Hepatocyte (in vitro differentiated cells): ENCODE data around the gene ERGIC1. TPM values are rescaled to one million over a fixed set of nuclear protein-coding genes. Genes with fewer than 3 reads are reported as not detected.

Experiments used
- DNase-seq: peaks from one replicate; pipeline ENCODE4 v3.0.0-alpha.2; 2016; ENCODE audit warnings: low spot score
- H2AFZ ChIP-seq: fragments of 200-600 bp; sonication (generic); 2 replicates; pipeline ENCODE4 v1.6.0; 2016; ENCODE audit warnings: antibody characterized with exemption, mild to moderate bottlenecking
- H3K27ac ChIP-seq: fragments of 200-600 bp; sonication (generic); 2 replicates; pipeline ENCODE4 v1.5.1; 2016; ENCODE audit warnings: mild to moderate bottlenecking
- H3K27me3 ChIP-seq: fragments of 200-600 bp; sonication (generic); 2 replicates; pipeline ENCODE4 v1.6.1; 2016
- H3K36me3 ChIP-seq: fragments of 200-600 bp; sonication (generic); replicated peaks from 2 replicates; pipeline ENCODE4 v1.5.1; 2016; ENCODE audit warnings: low read depth; ENCODE audit not compliant: insufficient read depth
- H3K4me1 ChIP-seq: fragments of 200-600 bp; sonication (generic); 2 replicates; pipeline ENCODE4 v1.5.1; 2016; ENCODE audit warnings: mild to moderate bottlenecking, moderate library complexity; ENCODE audit not compliant: insufficient read depth
- H3K4me2 ChIP-seq: fragments of 200-600 bp; sonication (generic); 2 replicates; pipeline ENCODE4 v1.6.0; 2016
- H3K4me3 ChIP-seq: fragments of 200-600 bp; sonication (generic); 2 replicates; pipeline ENCODE4 v1.5.1; 2016; ENCODE audit warnings: mild to moderate bottlenecking
- H3K79me2 ChIP-seq: fragments of 200-600 bp; sonication (generic); 2 replicates; pipeline ENCODE4 v1.6.0; 2017; ENCODE audit warnings: mild to moderate bottlenecking
- H3K9me2 ChIP-seq: fragments of 200-600 bp; sonication (generic); replicated peaks from 2 replicates; pipeline ENCODE4 v1.6.0; 2017; ENCODE audit warnings: mild to moderate bottlenecking; ENCODE audit not compliant: insufficient read depth
- H3K9me3 ChIP-seq: fragments of 200-600 bp; sonication (generic); 2 replicates; pipeline ENCODE4 v1.5.1; 2016; ENCODE audit warnings: low read depth, mild to moderate bottlenecking
- H4K20me1 ChIP-seq: fragments of 200-600 bp; sonication (generic); 2 replicates; pipeline ENCODE4 v1.6.0; 2016; ENCODE audit warnings: mild to moderate bottlenecking; ENCODE audit not compliant: insufficient read depth, poor library complexity, severe bottlenecking
- EZH2 ChIP-seq: fragments of 200-600 bp; sonication (generic); IDR thresholded peaks from 2 replicates; pipeline ENCODE4 v1.6.1; 2016; ENCODE audit warnings: antibody characterized with exemption, mild to moderate bottlenecking, borderline replicate concordance
- EZH2phosphoT487 ChIP-seq: fragments of 200-600 bp; sonication (generic); IDR thresholded peaks from one replicate; pipeline ENCODE4 v1.6.1; 2018; ENCODE audit warnings: antibody characterized with exemption, mild to moderate bottlenecking, low read depth, moderate library complexity; ENCODE audit not compliant: unreplicated experiment, severe bottlenecking
- WGBS: methylation state at CpG from one replicate; pipeline ENCODE4 v1.1.6; 2016; ENCODE audit warnings: low lambda C conversion rate; ENCODE audit errors: missing lambda C conversion rate; 5-methylcytosine and 5-hydroxymethylcytosine counted together
- polyA plus RNA-seq: library from polyadenylated mRNA; unstranded; fragments of >200 nt; fragmentation: Nextera tagmentation; extraction: Ambion mirVana; gene quantifications from 2 replicates; pipeline ENCODE4 v1.2.1, GENCODE V29; 2016
- total RNA-seq: library from RNA; depleted of rRNA; stranded (reverse); fragments of >200 nt; gene quantifications from 2 replicates; pipeline ENCODE4 v1.2.3, GENCODE V29; 2014
- TF ChIP-seq, protein P1 (sequence below): fragments of 200-600 bp; sonication (generic); IDR thresholded peaks from 2 replicates; pipeline ENCODE4 v1.5.1; 2016; ENCODE audit warnings: antibody characterized with exemption, mild to moderate bottlenecking; ENCODE audit not compliant: poor library complexity

The ERGIC1 gene
- total and polyA plus RNA-seq, 2 experiments from 2014 or later: 39.1 to 107 TPM

GRCh38 chr5:172905346-172906140 is 71.5 kb downstream of the ERGIC1 start:
- no peaks in the 10 kb centered on the region for H4K20me1 ChIP-seq
- no peaks in the 10 kb centered on the region for H3K36me3 ChIP-seq
- H3K27ac ChIP-seq: peak overlapping the region; percentile 99
- WGBS: 79% methylated on average over 26 of the region's 26 CpGs
- TF ChIP-seq EZH2 (no peak), EZH2phosphoT487 (no peak)
- TF ChIP-seq, protein P1, sequence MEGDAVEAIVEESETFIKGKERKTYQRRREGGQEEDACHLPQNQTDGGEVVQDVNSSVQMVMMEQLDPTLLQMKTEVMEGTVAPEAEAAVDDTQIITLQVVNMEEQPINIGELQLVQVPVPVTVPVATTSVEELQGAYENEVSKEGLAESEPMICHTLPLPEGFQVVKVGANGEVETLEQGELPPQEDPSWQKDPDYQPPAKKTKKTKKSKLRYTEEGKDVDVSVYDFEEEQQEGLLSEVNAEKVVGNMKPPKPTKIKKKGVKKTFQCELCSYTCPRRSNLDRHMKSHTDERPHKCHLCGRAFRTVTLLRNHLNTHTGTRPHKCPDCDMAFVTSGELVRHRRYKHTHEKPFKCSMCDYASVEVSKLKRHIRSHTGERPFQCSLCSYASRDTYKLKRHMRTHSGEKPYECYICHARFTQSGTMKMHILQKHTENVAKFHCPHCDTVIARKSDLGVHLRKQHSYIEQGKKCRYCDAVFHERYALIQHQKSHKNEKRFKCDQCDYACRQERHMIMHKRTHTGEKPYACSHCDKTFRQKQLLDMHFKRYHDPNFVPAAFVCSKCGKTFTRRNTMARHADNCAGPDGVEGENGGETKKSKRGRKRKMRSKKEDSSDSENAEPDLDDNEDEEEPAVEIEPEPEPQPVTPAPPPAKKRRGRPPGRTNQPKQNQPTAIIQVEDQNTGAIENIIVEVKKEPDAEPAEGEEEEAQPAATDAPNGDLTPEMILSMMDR: no peak
- peaks cover 49% of the 10 kb centered on the region for H3K4me1 ChIP-seq
- no peaks in the 10 kb centered on the region for H3K27me3 ChIP-seq
- H2AFZ ChIP-seq: no peak overlapping the region
- H3K4me2 ChIP-seq: no peak overlapping the region
- no peaks in the 10 kb centered on the region for H3K79me2 ChIP-seq
- no peaks in the 10 kb centered on the region for H3K9me3 ChIP-seq
- no peak overlapping the region for H3K4me3 ChIP-seq
- H3K9me2 ChIP-seq: no peaks in the 10 kb centered on the region
- DNase-seq: no peak

DNA sequence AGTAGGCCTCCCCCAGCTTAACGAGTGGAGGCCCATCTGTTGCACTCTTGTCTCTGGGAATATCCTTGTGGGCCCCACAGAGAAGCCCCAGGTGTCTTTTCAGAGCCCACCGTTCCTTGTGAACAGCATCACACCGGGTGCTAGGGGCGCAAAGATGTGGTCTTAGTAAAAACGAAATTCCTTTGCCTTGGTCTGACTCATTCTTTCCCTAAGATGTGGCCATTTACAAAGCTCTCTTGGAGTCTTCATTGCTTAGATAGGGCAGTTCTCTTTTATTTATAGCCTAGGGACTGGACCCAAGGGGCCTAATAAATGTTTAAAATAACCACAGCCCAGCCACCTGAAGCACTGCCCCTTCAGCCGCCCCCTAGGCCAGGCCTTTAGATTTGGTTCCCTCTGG is 72.4 kb downstream of the ERGIC1 start:
- Histone ChIP-seq H3K4me1 (peaks cover 40% of the 10 kb centered on the region), H3K4me3 (no peak overlapping the region), H3K9me3 (no peaks in the 10 kb centered on the region), H4K20me1 (no peaks in the 10 kb centered on the region), H3K4me2 (no peak overlapping the region), H3K27ac (peak overlapping the region; percentile 99), H3K36me3 (no peaks in the 10 kb centered on the region), H3K27me3 (no peaks in the 10 kb centered on the region), H3K79me2 (no peaks in the 10 kb centered on the region), H2AFZ (no peak overlapping the region), H3K9me2 (no peaks in the 10 kb centered on the region)
- WGBS: 83% methylated on average over 6 of the region's 6 CpGs
- TF ChIP-seq, protein P1: no peak
- TF ChIP-seq EZH2: no peak
- no peak for TF ChIP-seq EZH2phosphoT487
- no peak for DNase-seq

- WGBS: 85% methylated on average over 9 of the region's 10 CpGs
- no peaks in the 10 kb centered on the region for H3K9me3 ChIP-seq
- H3K4me2 ChIP-seq: no peak overlapping the region
- H3K4me1 ChIP-seq: peaks cover 36% of the 10 kb centered on the region
- H2AFZ ChIP-seq: no peak overlapping the region
- H3K27ac ChIP-seq: peak overlapping the region; percentile 99
- H3K36me3 ChIP-seq: no peaks in the 10 kb centered on the region
- DNase-seq: no peak
- no peaks in the 10 kb centered on the region for H3K79me2 ChIP-seq
- no peaks in the 10 kb centered on the region for H3K9me2 ChIP-seq
- H3K27me3 ChIP-seq: no peaks in the 10 kb centered on the region
- no peak for TF ChIP-seq EZH2phosphoT487
- TF ChIP-seq, protein P1: no peak
- TF ChIP-seq EZH2: no peak
- H3K4me3 ChIP-seq: no peak overlapping the region
- H4K20me1 ChIP-seq: no peaks in the 10 kb centered on the region
Observed at GRCh38 chr5:172906888-172907287, 72.8 kb downstream of the ERGIC1 start.
